Keratinocyte (primary cell): Measurements from ENCODE around the gene REG4.

Source experiments
- EZH2 ChIP-seq: IDR thresholded peaks from one replicate; pipeline ENCODE4 v1.6.1; 2012; ENCODE audit warnings: inconsistent platforms, mild to moderate bottlenecking, low read length, moderate library complexity
- TF ChIP-seq, protein P1 (sequence below), 3 experiments: IDR thresholded peaks in 1 of 3; conservative IDR thresholded peaks in 1 of 3; optimal IDR thresholded peaks in 1 of 3; 2 replicates in 2 of 3; 3 replicates in 1 of 3; pipeline versions ENCODE3 to v1.5.1; 2011; ENCODE audit warnings: low read length in 3 of 3, mild to moderate bottlenecking in 3 of 3, moderate library complexity in 2 of 3, control low read depth in 1 of 3, inconsistent platforms in 1 of 3; ENCODE audit not compliant: insufficient read depth in 2 of 3; ENCODE audit errors: extremely low read depth in 1 of 3

DNA sequence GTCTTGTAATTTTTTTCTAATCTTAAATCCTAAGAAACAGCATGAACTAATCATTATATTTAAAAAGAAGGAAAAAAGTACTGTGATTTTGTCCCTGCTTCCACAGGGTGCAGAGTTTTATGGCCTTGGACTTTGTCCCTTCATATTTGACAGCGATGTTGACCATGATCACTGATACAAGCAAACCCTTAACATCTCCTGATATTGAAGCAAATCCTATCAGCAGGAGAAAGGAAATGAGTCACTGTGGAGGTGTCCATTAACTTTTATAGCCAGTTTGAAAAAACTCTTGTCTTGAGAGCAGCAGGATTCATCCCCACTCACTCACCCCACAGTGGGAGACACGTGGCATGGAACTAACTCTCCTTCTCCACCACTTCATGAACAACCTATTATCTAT is 5.1 kb upstream of the REG4 start:
- TF ChIP-seq, protein P1, sequence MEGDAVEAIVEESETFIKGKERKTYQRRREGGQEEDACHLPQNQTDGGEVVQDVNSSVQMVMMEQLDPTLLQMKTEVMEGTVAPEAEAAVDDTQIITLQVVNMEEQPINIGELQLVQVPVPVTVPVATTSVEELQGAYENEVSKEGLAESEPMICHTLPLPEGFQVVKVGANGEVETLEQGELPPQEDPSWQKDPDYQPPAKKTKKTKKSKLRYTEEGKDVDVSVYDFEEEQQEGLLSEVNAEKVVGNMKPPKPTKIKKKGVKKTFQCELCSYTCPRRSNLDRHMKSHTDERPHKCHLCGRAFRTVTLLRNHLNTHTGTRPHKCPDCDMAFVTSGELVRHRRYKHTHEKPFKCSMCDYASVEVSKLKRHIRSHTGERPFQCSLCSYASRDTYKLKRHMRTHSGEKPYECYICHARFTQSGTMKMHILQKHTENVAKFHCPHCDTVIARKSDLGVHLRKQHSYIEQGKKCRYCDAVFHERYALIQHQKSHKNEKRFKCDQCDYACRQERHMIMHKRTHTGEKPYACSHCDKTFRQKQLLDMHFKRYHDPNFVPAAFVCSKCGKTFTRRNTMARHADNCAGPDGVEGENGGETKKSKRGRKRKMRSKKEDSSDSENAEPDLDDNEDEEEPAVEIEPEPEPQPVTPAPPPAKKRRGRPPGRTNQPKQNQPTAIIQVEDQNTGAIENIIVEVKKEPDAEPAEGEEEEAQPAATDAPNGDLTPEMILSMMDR (optimal IDR thresholded peaks at IDR 0.05 in 1 of 3, IDR thresholded peaks at IDR 0.05 in 1 of 3, conservative IDR thresholded peaks at IDR 0.05 in 1 of 3; ENCODE audit: extremely low read depth in 1 of 3, insufficient read depth in 2 of 3, low read length in 3 of 3), result no peak
- no peak for TF ChIP-seq EZH2
